HCT116 (cell line): Measurements from ENCODE around the gene ELAPOR1.

Source experiments
- EZH2phosphoT487 ChIP-seq: fragments of 200-600 bp; IDR thresholded peaks from 2 replicates; pipeline ENCODE4 v1.6.1; 2018; ENCODE audit warnings: antibody characterized with exemption, borderline replicate concordance
- POLR2A ChIP-seq: IDR thresholded peaks from 2 replicates; pipeline ENCODE4 v1.7.0; 2011; ENCODE audit warnings: borderline replicate concordance; ENCODE audit not compliant: insufficient read depth, insufficient read length; ENCODE audit errors: extremely low read depth
- POLR2AphosphoS5 ChIP-seq: IDR thresholded peaks from 2 replicates; pipeline ENCODE4 v1.6.1; 2011; ENCODE audit warnings: mild to moderate bottlenecking, low read depth, low read length, moderate library complexity
- REST ChIP-seq: IDR thresholded peaks from 2 replicates; pipeline ENCODE4 v1.6.1; 2012; ENCODE audit warnings: low read depth
- TCF7L2 ChIP-seq: IDR thresholded peaks from 2 replicates; pipeline ENCODE4 v1.7.0; 2011; ENCODE audit warnings: borderline replicate concordance, inconsistent platforms; ENCODE audit not compliant: insufficient read depth, insufficient read length; ENCODE audit errors: extremely low read depth
- TF ChIP-seq, protein P1 (sequence below): IDR thresholded peaks from 2 replicates; pipeline ENCODE4 v1.6.1; 2012
- TF ChIP-seq, protein P2 (sequence below), 3 experiments: fragments of 200-600 bp in 1 of 3; sonication (generic) in 1 of 3; IDR thresholded peaks in 2 of 3; conservative IDR thresholded peaks in 1 of 3; 2 replicates each; pipeline ENCODE4 v1.5.1; 2012 to 2017; ENCODE audit warnings: low read depth in 2 of 3, low read length in 2 of 3, antibody characterized with exemption in 1 of 3, borderline replicate concordance in 1 of 3, control low read depth in 1 of 3, mild to moderate bottlenecking in 1 of 3, mixed read lengths in 1 of 3, mixed run types in 1 of 3, moderate library complexity in 1 of 3; ENCODE audit not compliant: insufficient read depth in 1 of 3
- TF ChIP-seq, protein P3 (sequence below): IDR thresholded peaks from 2 replicates; pipeline ENCODE4 v1.6.1; 2012

- TF ChIP-seq EZH2phosphoT487 = no peak
- TF ChIP-seq, protein P1, sequence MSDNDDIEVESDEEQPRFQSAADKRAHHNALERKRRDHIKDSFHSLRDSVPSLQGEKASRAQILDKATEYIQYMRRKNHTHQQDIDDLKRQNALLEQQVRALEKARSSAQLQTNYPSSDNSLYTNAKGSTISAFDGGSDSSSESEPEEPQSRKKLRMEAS = no peak
- TF ChIP-seq, protein P2, sequence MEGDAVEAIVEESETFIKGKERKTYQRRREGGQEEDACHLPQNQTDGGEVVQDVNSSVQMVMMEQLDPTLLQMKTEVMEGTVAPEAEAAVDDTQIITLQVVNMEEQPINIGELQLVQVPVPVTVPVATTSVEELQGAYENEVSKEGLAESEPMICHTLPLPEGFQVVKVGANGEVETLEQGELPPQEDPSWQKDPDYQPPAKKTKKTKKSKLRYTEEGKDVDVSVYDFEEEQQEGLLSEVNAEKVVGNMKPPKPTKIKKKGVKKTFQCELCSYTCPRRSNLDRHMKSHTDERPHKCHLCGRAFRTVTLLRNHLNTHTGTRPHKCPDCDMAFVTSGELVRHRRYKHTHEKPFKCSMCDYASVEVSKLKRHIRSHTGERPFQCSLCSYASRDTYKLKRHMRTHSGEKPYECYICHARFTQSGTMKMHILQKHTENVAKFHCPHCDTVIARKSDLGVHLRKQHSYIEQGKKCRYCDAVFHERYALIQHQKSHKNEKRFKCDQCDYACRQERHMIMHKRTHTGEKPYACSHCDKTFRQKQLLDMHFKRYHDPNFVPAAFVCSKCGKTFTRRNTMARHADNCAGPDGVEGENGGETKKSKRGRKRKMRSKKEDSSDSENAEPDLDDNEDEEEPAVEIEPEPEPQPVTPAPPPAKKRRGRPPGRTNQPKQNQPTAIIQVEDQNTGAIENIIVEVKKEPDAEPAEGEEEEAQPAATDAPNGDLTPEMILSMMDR (IDR thresholded peaks at IDR 0.05 in 2 of 3, conservative IDR thresholded peaks at IDR 0.05 in 1 of 3; ENCODE audit: borderline replicate concordance in 1 of 3, insufficient read depth in 1 of 3, low read depth in 2 of 3, low read length in 2 of 3) = no peak
- TF ChIP-seq POLR2A = no peak
- TF ChIP-seq TCF7L2 = no peak
- TF ChIP-seq, protein P3, sequence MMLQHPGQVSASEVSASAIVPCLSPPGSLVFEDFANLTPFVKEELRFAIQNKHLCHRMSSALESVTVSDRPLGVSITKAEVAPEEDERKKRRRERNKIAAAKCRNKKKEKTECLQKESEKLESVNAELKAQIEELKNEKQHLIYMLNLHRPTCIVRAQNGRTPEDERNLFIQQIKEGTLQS = no peak
- no peak for TF ChIP-seq REST
- no peak for TF ChIP-seq POLR2AphosphoS5
Measured at GRCh38 chr1:109083923-109084322, 30.0 kb upstream of the ELAPOR1 start.
